ENCODE measurements around the gene RFX4. TPM values are rescaled to one million over a fixed set of nuclear protein-coding genes. Genes with fewer than 3 reads are reported as not detected.

Gene RFX4
- total and polyA plus RNA-seq, 2 donors (not counting 3 experiments of a cell fraction or from before 2014, with no cell fraction given), result not detected

- CTCF ChIA-PET, result interaction anchor here (1.3 kb wide), 1 partner anchor 14 kb away, joined by 3 read pairs; no protein-coding TSS in a partner anchor
- no peak for FAIRE-seq
These were observed 140.6 kb downstream of the RFX4 start for GRCh38 chr12:106723416-106723815.

More at GRCh38 chr12:106723416-106723815, 140.6 kb downstream of the RFX4 start:
- Histone ChIP-seq H3K4me3 (replicated peaks in 1 of 3; ENCODE audit: insufficient read depth in 1 of 3, low read depth in 1 of 3, low read length in 3 of 3) (no peak overlapping the region), H3K4me1 (ENCODE audit: control insufficient read depth, extremely low read depth, insufficient read depth, low read length) (no peaks in the 10 kb centered on the region), H3K9me3 (replicated peaks; ENCODE audit: control insufficient read depth, insufficient read depth, low read length) (no peaks in the 10 kb centered on the region), H3K27me3 (ENCODE audit: control insufficient read depth in 2 of 2, insufficient read depth in 2 of 2, low read length in 2 of 2) (peaks cover 5 to 6% of the 10 kb centered on the region in 2 experiments), H3K36me3 (ENCODE audit: control insufficient read depth in 2 of 2, extremely low read depth in 1 of 2, insufficient read depth in 2 of 2, low read length in 2 of 2) (no peaks in the 10 kb centered on the region), H4K20me1 (replicated peaks; ENCODE audit: control insufficient read depth, extremely low read depth, insufficient read depth, low read length) (no peaks in the 10 kb centered on the region), H3K4me2 (ENCODE audit: insufficient read depth, low read length) (no peak overlapping the region), H3K9ac (replicated peaks; ENCODE audit: extremely low read depth, insufficient read depth, low read length) (no peak overlapping the region), H3K9me1 (replicated peaks; ENCODE audit: control insufficient read depth, extremely low read depth, insufficient read depth, low read length) (no peaks in the 10 kb centered on the region), H3K79me2 (ENCODE audit: control insufficient read depth, insufficient read depth, low read length) (no peaks in the 10 kb centered on the region), H2AFZ (ENCODE audit: low read depth, low read length) (no peak overlapping the region), H3K27ac (ENCODE audit: insufficient read depth, low read depth, low read length) (no peak overlapping the region)
- dilution Hi-C loops (cut with MboI; ENCODE audit: extremely low pct_ligation_motif_present, low sequenced_read_pairs) (no loop called here), intact Hi-C loops (cut with micrococcal nuclease) (no loop called here)
- DNase-seq (ENCODE audit: low read depth, low spot score), result no peak
- BruUV-seq (replicated peaks), result no TSS peak
- TF ChIP-seq JUN (IDR thresholded peaks at IDR 0.05; ENCODE audit: borderline replicate concordance, insufficient read depth, insufficient read length, low read depth), result no peak
- no peak for TF ChIP-seq POLR2A (IDR thresholded peaks at IDR 0.05; ENCODE audit: low read depth, low read length)
- TF ChIP-seq CTCF (IDR thresholded peaks at IDR 0.05; ENCODE audit: extremely low read depth in 1 of 2, insufficient read depth in 1 of 2, low read depth in 1 of 2, low read length in 2 of 2), result no peak
- TF ChIP-seq POLR2AphosphoS5 (IDR thresholded peaks at IDR 0.05; ENCODE audit: insufficient read depth, low read depth, low read length), result no peak
- TF ChIP-seq MYC (IDR thresholded peaks at IDR 0.05; ENCODE audit: low read depth, low read length), result no peak
- no peak for TF ChIP-seq GATA2 (IDR thresholded peaks at IDR 0.05; ENCODE audit: insufficient read depth, insufficient read length, low read depth, low read length)
- no peak for TF ChIP-seq EZH2 (IDR thresholded peaks at IDR 0.05; ENCODE audit: borderline replicate concordance, low read depth, low read length, severe bottlenecking)
- no peak for TF ChIP-seq FOS (IDR thresholded peaks at IDR 0.05; ENCODE audit: borderline replicate concordance, insufficient read depth, low read length)
- no peak for TF ChIP-seq MAX (IDR thresholded peaks at IDR 0.05; ENCODE audit: insufficient read depth, insufficient read length)
- POLR2A ChIA-PET, result no interaction called here

Measured in endothelial cell of umbilical vein (primary cell).